Vagina (tissue), 2 donors: ENCODE data around the gene VMO1. TPM values are rescaled to one million over a fixed set of nuclear protein-coding genes. Genes with fewer than 3 reads are reported as not detected.
"Not testable (repeated sequence)": the region's sequence is repeated elsewhere in the genome, so short reads cannot be mapped to it uniquely, and the experiment has no call there.

ENCODE experiments used
- DNase-seq, 2 donors: peaks; one replicate each; pipeline ENCODE4 v3.0.0-alpha.2; 2017; ENCODE audit errors: extremely low spot score in 2 of 2
- H3K27ac ChIP-seq: fragments of 200-600 bp; sonication (generic); one replicate; pipeline ENCODE4 v1.5.1; 2019
- H3K27me3 ChIP-seq: fragments of 200-600 bp; sonication (generic); one replicate; pipeline ENCODE4 v1.5.1; 2019
- H3K36me3 ChIP-seq, 2 donors: fragments of 200-600 bp; sonication (generic); one replicate each; pipeline ENCODE4 v1.5.1; 2017 to 2019
- H3K4me1 ChIP-seq: fragments of 200-600 bp; sonication (generic); one replicate; pipeline ENCODE4 v1.5.1; 2019
- H3K4me3 ChIP-seq, 2 donors: fragments of 200-600 bp; sonication (generic); 1 replicate in 1 of 2; 2 replicates in 1 of 2; pipeline ENCODE4 v1.5.1; 2016 to 2019
- H3K9me3 ChIP-seq: fragments of 200-600 bp; sonication (generic); one replicate; pipeline ENCODE4 v1.5.1; 2019
- CTCF ChIP-seq, 3 experiments: fragments of 450-650 bp in 2 of 3; fragments of 200-600 bp in 1 of 3; sonication (generic) in 1 of 3; IDR thresholded peaks; one replicate each; pipeline ENCODE4 v1.5.1; 2017 to 2019; ENCODE audit warnings: antibody characterized with exemption in 3 of 3, mild to moderate bottlenecking in 2 of 3, moderate library complexity in 2 of 3
- POLR2A ChIP-seq, 2 donors: fragments of 450-650 bp; IDR thresholded peaks; one replicate each; pipeline ENCODE4 v1.6.1; 2017; ENCODE audit warnings: antibody characterized with exemption in 2 of 2, mild to moderate bottlenecking in 2 of 2, moderate library complexity in 2 of 2
- POLR2AphosphoS5 ChIP-seq, 2 donors: sonication (generic); formaldehyde crosslinking; IDR thresholded peaks; one replicate each; pipeline ENCODE4 v1.9.0; 2017; ENCODE audit warnings: antibody characterized with exemption in 2 of 2, mild to moderate bottlenecking in 2 of 2, low read depth in 1 of 2; ENCODE audit not compliant: insufficient read depth in 1 of 2
- intact Hi-C: fragments of 100-400 bp; cut with DNase I; formaldehyde crosslinking; loops from one replicate; pipeline ENCODE4 v1.15.1; 2023
- total RNA-seq: library from RNA; depleted of rRNA; stranded (reverse); fragments of >200 nt; gene quantifications from one replicate; pipeline ENCODE4 v1.2.3, GENCODE V29; 2016

Gene VMO1, protein sequence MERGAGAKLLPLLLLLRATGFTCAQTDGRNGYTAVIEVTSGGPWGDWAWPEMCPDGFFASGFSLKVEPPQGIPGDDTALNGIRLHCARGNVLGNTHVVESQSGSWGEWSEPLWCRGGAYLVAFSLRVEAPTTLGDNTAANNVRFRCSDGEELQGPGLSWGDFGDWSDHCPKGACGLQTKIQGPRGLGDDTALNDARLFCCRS
- 12.5 TPM for total RNA-seq

DNA sequence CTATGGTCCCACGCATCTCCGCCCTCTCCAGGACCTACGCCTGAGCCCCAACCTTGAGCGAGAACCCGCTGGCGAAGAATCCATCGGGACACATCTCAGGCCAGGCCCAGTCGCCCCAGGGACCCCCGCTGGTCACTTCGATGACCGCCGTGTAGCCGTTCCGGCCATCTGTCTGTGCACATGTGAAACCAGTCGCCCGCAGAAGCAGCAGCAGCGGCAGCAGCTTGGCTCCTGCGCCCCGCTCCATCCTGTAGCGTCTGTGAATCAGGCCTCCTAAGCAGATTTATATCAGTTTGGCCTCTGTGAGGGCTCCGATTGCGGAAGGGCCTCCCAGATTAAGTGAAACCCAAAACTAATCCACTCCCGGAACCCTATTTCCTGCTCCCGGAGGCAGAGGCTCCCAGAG is at the start of gene VMO1:
VMO1 (minus strand) TSS at position 259 of the 406 bp plus-strand sequence; CDS start at position 247, 12 bp downstream.
- no peak for DNase-seq
- no peaks in the 10 kb centered on the region for H3K36me3 ChIP-seq
- H3K4me1 ChIP-seq = peaks cover 48% of the 10 kb centered on the region
- intact Hi-C loops = loop anchor here (5.0 to 10.0 kb wide), 3 partner anchors 51 to 106 kb away; partner anchors contain the start of genes ARRB2, CXCL16, MED11 and ZMYND15
- H3K9me3 ChIP-seq = no peaks in the 10 kb centered on the region
- TF ChIP-seq POLR2A (IDR thresholded peaks at IDR 0.05) = no peak
- TF ChIP-seq CTCF (IDR thresholded peaks at IDR 0.05) = no peak
- TF ChIP-seq POLR2AphosphoS5 (IDR thresholded peaks at IDR 0.05; ENCODE audit: insufficient read depth in 1 of 2, low read depth in 1 of 2) = peak in 1 of 2 donors; percentile 25
- H3K27ac ChIP-seq = peak within 1 kb of the TSS; percentile 17
- H3K27me3 ChIP-seq = no peaks in the 10 kb centered on the region
- peak within 1 kb of the TSS; percentile 30 to 46 for H3K4me3 ChIP-seq

DNA sequence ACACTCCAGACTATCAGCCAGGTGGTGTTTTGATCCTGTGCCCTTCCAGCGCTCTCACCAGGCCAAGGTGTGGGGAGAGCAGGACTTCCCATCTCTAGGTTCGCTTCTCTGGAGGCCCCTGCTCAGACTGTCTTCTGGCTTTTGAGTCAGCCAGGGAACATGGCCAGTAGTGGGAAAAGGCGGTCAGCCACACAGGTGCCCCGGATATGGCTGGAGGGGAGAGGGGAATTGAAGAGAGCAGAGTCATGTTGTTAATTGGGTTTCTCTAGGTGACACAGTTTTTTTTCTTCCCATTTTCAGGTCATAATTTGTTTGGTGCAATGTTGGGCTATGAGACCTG is 48.5 kb upstream of the VMO1 start:
- intact Hi-C loops = no loop called here
- no peaks in the 10 kb centered on the region for H3K9me3 ChIP-seq
- H3K27ac ChIP-seq = peak overlapping the region; percentile 100
- no peaks in the 10 kb centered on the region for H3K36me3 ChIP-seq
- H3K27me3 ChIP-seq = no peaks in the 10 kb centered on the region
- H3K4me3 ChIP-seq = peak overlapping the region; percentile 97 to 100
- no peak for DNase-seq
- TF ChIP-seq CTCF (IDR thresholded peaks at IDR 0.05) (no peak), POLR2AphosphoS5 (IDR thresholded peaks at IDR 0.05; ENCODE audit: insufficient read depth in 1 of 2, low read depth in 1 of 2) (no peak), POLR2A (IDR thresholded peaks at IDR 0.05) (no peak)
- H3K4me1 ChIP-seq = peaks cover 57% of the 10 kb centered on the region

GRCh38 chr17:4833941-4834680 is 47.9 kb upstream of the VMO1 start:
- H3K4me1 ChIP-seq = peaks cover 52% of the 10 kb centered on the region
- peak overlapping the region; percentile 97 to 100 for H3K4me3 ChIP-seq
- intact Hi-C loops = no loop called here
- no peaks in the 10 kb centered on the region for H3K27me3 ChIP-seq
- no peak for DNase-seq
- H3K27ac ChIP-seq = peak overlapping the region; percentile 100
- H3K36me3 ChIP-seq = no peaks in the 10 kb centered on the region
- TF ChIP-seq POLR2AphosphoS5 (IDR thresholded peaks at IDR 0.05; ENCODE audit: insufficient read depth in 1 of 2, low read depth in 1 of 2) (no peak), POLR2A (IDR thresholded peaks at IDR 0.05) (no peak), CTCF (IDR thresholded peaks at IDR 0.05) (no peak)
- H3K9me3 ChIP-seq = no peaks in the 10 kb centered on the region

DNA sequence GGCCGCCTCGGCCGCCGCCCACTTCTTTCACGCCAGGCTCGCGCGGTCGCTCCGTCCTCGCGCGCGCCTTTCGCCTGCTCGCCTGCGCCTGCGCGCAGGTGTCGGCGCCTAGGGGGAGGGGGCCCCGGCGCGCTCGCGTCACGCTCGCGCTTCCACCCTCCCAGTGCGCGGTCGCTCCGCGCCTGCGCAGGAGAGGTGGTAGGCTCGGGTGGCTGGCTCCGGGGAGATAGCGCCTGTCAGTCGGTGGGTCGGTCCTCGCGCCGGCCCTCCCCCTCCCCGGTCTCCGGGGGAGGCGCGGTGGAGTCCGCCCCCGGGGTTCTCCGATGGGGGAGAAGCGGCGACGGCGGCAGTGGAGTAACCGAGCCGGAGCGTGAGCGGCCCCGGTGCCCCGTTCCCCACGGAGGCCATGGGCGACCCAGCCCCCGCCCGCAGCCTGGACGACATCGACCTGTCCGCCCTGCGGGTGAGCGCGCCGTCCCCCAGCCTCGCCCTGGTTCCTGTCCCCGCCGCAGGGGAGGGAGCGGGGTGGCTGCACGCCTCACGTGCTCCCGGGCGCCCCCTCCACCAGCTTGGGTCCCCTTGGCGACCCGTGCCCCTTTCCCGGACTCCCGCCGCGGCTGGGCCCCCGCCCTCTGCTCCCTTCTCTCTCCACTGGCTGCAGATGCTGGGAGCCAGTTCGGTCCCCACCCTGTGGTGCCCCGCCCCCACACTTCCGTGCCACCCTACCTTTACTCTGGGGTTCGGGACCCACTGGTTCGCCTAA is 47.2 kb upstream of the VMO1 start, which contains the start of gene MINK1:
MINK1 (plus strand) TSS at position 163 of the 763 bp plus-strand sequence; CDS start at position 407, 244 bp downstream.
- intact Hi-C loops = no loop called here
- Histone ChIP-seq H3K36me3 (no peaks in the 10 kb centered on the region), H3K4me1 (peaks cover 47% of the 10 kb centered on the region), H3K4me3 (peak within 1 kb of the TSS; percentile 97 to 100), H3K9me3 (no peaks in the 10 kb centered on the region), H3K27ac (peak within 1 kb of the TSS; percentile 100), H3K27me3 (no peaks in the 10 kb centered on the region)
- no peak for DNase-seq
- peak in 1 of 3 experiments; percentile 2 for TF ChIP-seq CTCF (IDR thresholded peaks at IDR 0.05)
- peak in 1 of 2 donors; percentile 83 for TF ChIP-seq POLR2A (IDR thresholded peaks at IDR 0.05)
- TF ChIP-seq POLR2AphosphoS5 (IDR thresholded peaks at IDR 0.05; ENCODE audit: insufficient read depth in 1 of 2, low read depth in 1 of 2) = peak in 1 of 2 donors; percentile 83

- not testable (repeated sequence) for DNase-seq
Observed at GRCh38 chr17:4832829-4833177, 46.6 kb upstream of the VMO1 start.

More at GRCh38 chr17:4832829-4833177, 46.6 kb upstream of the VMO1 start:
- H3K27me3 ChIP-seq, intact Hi-C loops, H3K36me3 ChIP-seq, H3K9me3 ChIP-seq: not testable (repeated sequence)
- peak overlapping the region; percentile 100 for H3K27ac ChIP-seq
- peaks cover 41% of the 10 kb centered on the region for H3K4me1 ChIP-seq
- H3K4me3 ChIP-seq = peak overlapping the region; percentile 97 to 100
